Ishikawa (cell line): ENCODE measurements around the gene GSK3A.

Source experiments
- CEBPB ChIP-seq: IDR thresholded peaks from 2 replicates; pipeline ENCODE4 v1.6.1; 2012
- CREB1 ChIP-seq: IDR thresholded peaks from 2 replicates; pipeline ENCODE4 v1.6.1; 2012; ENCODE audit warnings: low read depth
- EGR1 ChIP-seq: IDR thresholded peaks from 2 replicates; pipeline ENCODE4 v1.6.1; 2012
- EP300 ChIP-seq: IDR thresholded peaks from 2 replicates; pipeline ENCODE4 v1.6.1; 2012; ENCODE audit warnings: borderline replicate concordance
- FOXM1 ChIP-seq: IDR thresholded peaks from 2 replicates; pipeline ENCODE4 v1.6.1; 2012; ENCODE audit warnings: low read depth, borderline replicate concordance
- MAX ChIP-seq: IDR thresholded peaks from 2 replicates; pipeline ENCODE4 v1.6.1; 2012
- NFIC ChIP-seq: IDR thresholded peaks from 2 replicates; pipeline ENCODE4 v1.6.1; 2012
- RAD21 ChIP-seq: IDR thresholded peaks from 2 replicates; pipeline ENCODE4 v1.6.1; 2012; ENCODE audit warnings: low read depth
- REST ChIP-seq: IDR thresholded peaks from 2 replicates; pipeline ENCODE4 v1.6.1; 2012; ENCODE audit warnings: low read depth, mild to moderate bottlenecking
- TAF1 ChIP-seq: IDR thresholded peaks from 2 replicates; pipeline ENCODE4 v1.6.1; 2012; ENCODE audit warnings: low read depth, mild to moderate bottlenecking
- TCF12 ChIP-seq: IDR thresholded peaks from 2 replicates; pipeline ENCODE4 v1.6.1; 2012; ENCODE audit warnings: low read depth
- TEAD4 ChIP-seq: IDR thresholded peaks from 2 replicates; pipeline ENCODE4 v1.6.1; 2012
- YY1 ChIP-seq: IDR thresholded peaks from 2 replicates; pipeline ENCODE4 v1.6.1; 2012; ENCODE audit warnings: low read depth
- ZBTB7A ChIP-seq: IDR thresholded peaks from 2 replicates; pipeline ENCODE4 v1.6.1; 2012; ENCODE audit warnings: low read depth

GRCh38 chr19:42280815-42281145, 38.4 kb upstream of the GSK3A start:
- TF ChIP-seq YY1 (no peak), RAD21 (no peak), FOXM1 (no peak), EP300 (no peak), MAX (no peak), CREB1 (no peak), NFIC (no peak), ZBTB7A (no peak; the same call in 1 of the 2 replicates), EGR1 (no peak), REST (no peak), TCF12 (no peak; the same call in 1 of the 2 replicates), CEBPB (no peak), TAF1 (no peak), TEAD4 (no peak)
